K562 (cell line): ENCODE data around the gene RPS2. TPM values are rescaled to one million over a fixed set of nuclear protein-coding genes. Genes with fewer than 3 reads are reported as not detected.

Experiments used
- BACH1 ChIP-seq: fragments of 200-800 bp; sonication (Bioruptor generic); IDR thresholded peaks from 2 replicates; pipeline ENCODE4 v1.6.1; 2016; ENCODE audit warnings: missing genetic modification characterization, missing compliant biosample characterization
- CBFA2T2 ChIP-seq: fragments of 450-650 bp; conservative IDR thresholded peaks from 2 replicates; pipeline ENCODE4 v1.6.1; 2017; ENCODE audit warnings: mild to moderate bottlenecking
- CREB1 ChIP-seq, 2 experiments: sonication (generic) in 1 of 2; formaldehyde crosslinking in 1 of 2; IDR thresholded peaks; 2 replicates each; pipeline versions ENCODE4 v1.6.1 to v1.8.0; 2012 to 2022; ENCODE audit warnings: inconsistent platforms in 1 of 2, mild to moderate bottlenecking in 1 of 2, missing genetic modification reagents in 1 of 2, moderate library complexity in 1 of 2
- DPF2 ChIP-seq: fragments of 450-650 bp; IDR thresholded peaks from 2 replicates; pipeline ENCODE4 v1.6.1; 2016
- FIP1L1 ChIP-seq: fragments of 200-400 bp; formaldehyde crosslinking; IDR thresholded peaks from 2 replicates; pipeline ENCODE4 v1.6.1; 2018; ENCODE audit warnings: mild to moderate bottlenecking, low read depth, low read length; ENCODE audit not compliant: poor library complexity, severe bottlenecking
- FOXJ3 ChIP-seq: sonication (generic); formaldehyde crosslinking; IDR thresholded peaks from 2 replicates; pipeline ENCODE4 v1.4.0; 2020; ENCODE audit warnings: mild to moderate bottlenecking, missing genetic modification reagents
- FOXM1 ChIP-seq, 2 experiments: fragments of 450-650 bp in 1 of 2; sonication (generic) in 1 of 2; formaldehyde crosslinking in 1 of 2; IDR thresholded peaks; 2 replicates each; pipeline versions ENCODE4 v1.6.1 to v1.9.0; 2017 to 2022; ENCODE audit warnings: low read depth in 2 of 2, mild to moderate bottlenecking in 2 of 2, missing genetic modification reagents in 1 of 2, moderate library complexity in 1 of 2
- HCFC1 ChIP-seq: IDR thresholded peaks from 2 replicates; pipeline ENCODE4 v1.6.1; 2012; ENCODE audit warnings: low read depth, low read length, improper control_type of control experiment
- HOXB6 ChIP-seq: fragments of 250-450 bp; sonication (Bioruptor Pico); IDR thresholded peaks from 2 replicates; pipeline ENCODE4 v1.5.1; 2022; ENCODE audit warnings: mild to moderate bottlenecking, borderline replicate concordance
- KDM1A ChIP-seq, 2 experiments: fragments of 450-650 bp; IDR thresholded peaks; 2 replicates each; pipeline ENCODE4 v1.6.1; 2016; ENCODE audit warnings: mild to moderate bottlenecking in 2 of 2
- NEUROD1 ChIP-seq: fragments of 150-350 bp; IDR thresholded peaks from 2 replicates; pipeline ENCODE4 v1.6.1; 2014; ENCODE audit warnings: borderline replicate concordance, low read length, low read depth; ENCODE audit not compliant: partially characterized antibody
- OTX1 ChIP-seq: fragments of 450-650 bp; formaldehyde crosslinking; IDR thresholded peaks from 2 replicates; pipeline ENCODE4 v1.4.0; 2022; ENCODE audit warnings: mild to moderate bottlenecking
- PHB ChIP-seq: fragments of 250-450 bp; sonication (Bioruptor Pico); IDR thresholded peaks from 2 replicates; pipeline ENCODE4 v1.5.0; 2021
- SAFB ChIP-seq: fragments of 200-400 bp; formaldehyde crosslinking; IDR thresholded peaks from 2 replicates; pipeline ENCODE4 v1.6.1; 2017; ENCODE audit warnings: low read depth, low read length, borderline replicate concordance
- SIN3A ChIP-seq, 2 experiments: fragments of 150-350 bp in 1 of 2; IDR thresholded peaks; 2 replicates each; pipeline ENCODE4 v1.6.1; 2011 to 2016; ENCODE audit warnings: borderline replicate concordance in 2 of 2, low read depth in 2 of 2, low read length in 2 of 2, mild to moderate bottlenecking in 2 of 2, moderate library complexity in 2 of 2; ENCODE audit not compliant: control insufficient read depth in 1 of 2
- TFE3 ChIP-seq: fragments of 450-650 bp; formaldehyde crosslinking; IDR thresholded peaks from 2 replicates; pipeline ENCODE4 v1.4.0; 2020; ENCODE audit warnings: mild to moderate bottlenecking, mixed read lengths
- THRAP3 ChIP-seq: fragments of 450-650 bp; IDR thresholded peaks from 2 replicates; pipeline ENCODE4 v1.6.1; 2016; ENCODE audit warnings: mild to moderate bottlenecking, inconsistent platforms, borderline replicate concordance
- USF2 ChIP-seq: sonication (generic); formaldehyde crosslinking; IDR thresholded peaks from 2 replicates; pipeline ENCODE4 v1.5.0; 2020; ENCODE audit warnings: missing genetic modification reagents
- YY1 ChIP-seq, 3 experiments: IDR thresholded peaks; 2 replicates each; pipeline ENCODE4 v1.6.1; 2011; ENCODE audit warnings: low read length in 2 of 3, mild to moderate bottlenecking in 2 of 3, moderate library complexity in 2 of 3, borderline replicate concordance in 1 of 3, control low read depth in 1 of 3, low read depth in 1 of 3; ENCODE audit not compliant: insufficient read depth in 3 of 3, insufficient replicate concordance in 2 of 3, control insufficient read depth in 1 of 3, insufficient read length in 1 of 3; ENCODE audit errors: extremely low read depth in 1 of 3
- ZNF121 ChIP-seq: sonication (generic); formaldehyde crosslinking; conservative IDR thresholded peaks from 2 replicates; pipeline ENCODE4 v1.8.0; 2022; ENCODE audit warnings: missing genetic modification reagents
- ZNF324 ChIP-seq: fragments of 250-450 bp; sonication (Bioruptor Pico); IDR thresholded peaks from 2 replicates; pipeline ENCODE4 v1.4.0; 2020; ENCODE audit warnings: mild to moderate bottlenecking
- ZNF583 ChIP-seq: fragments of 250-450 bp; sonication (Bioruptor Pico); IDR thresholded peaks from 2 replicates; pipeline ENCODE4 v1.4.0; 2020
- polyA plus RNA-seq, 8 experiments: library from polyadenylated mRNA; depleted of rRNA in 4 of 8; stranded (reverse) in 5 of 8; unstranded in 3 of 8; fragments of >200 nt; fragmentation: Nextera tagmentation in 2 of 8; fragmentation: Illumina TruSeq in 1 of 8; extraction: Ambion mirVana in 2 of 8; extraction: Trizol in 1 of 8; gene quantifications; 2 replicates each; pipeline versions ENCODE4 v1.2.1 to v1.2.3, GENCODE V29; 2011 to 2014; ENCODE audit warnings: inconsistent platforms in 1 of 8, missing spikeins in 1 of 8
- total RNA-seq, 7 experiments: library from RNA; depleted of rRNA in 6 of 7; stranded (reverse); fragments of >200 nt in 6 of 7; fragmentation: Illumina TruSeq in 2 of 7; extraction: Trizol in 2 of 7; gene quantifications; 2 replicates each; pipeline versions ENCODE4 v1.2.1 to v1.2.3, GENCODE V29; 2011 to 2021; ENCODE audit warnings: low replicate concordance in 1 of 7
- TF ChIP-seq, protein P1 (sequence below): fragments of 250-450 bp; sonication (Bioruptor Pico); IDR thresholded peaks from 2 replicates; pipeline ENCODE4 v1.8.0; 2021; ENCODE audit warnings: moderate library complexity, mild to moderate bottlenecking, inconsistent platforms

RPS2 gene
- total and polyA plus RNA-seq, 9 of the 15 experiments (the other 6 are each of a cell fraction or from before 2014, with no cell fraction given), result 834 to 4,794 (median 3,793) TPM

GRCh38 chr16:1964506-1965395 is at the start of gene RPS2 (continued):
- TF ChIP-seq FOXM1 (IDR thresholded peaks at IDR 0.05; ENCODE audit: low read depth) (no peak; the same call in 1 of the 2 replicates), FOXM1 (CRISPR knock-in tag; IDR thresholded peaks at IDR 0.05; ENCODE audit: low read depth) (no peak; the same call in 1 of the 2 replicates), YY1 (IDR thresholded peaks at IDR 0.05; ENCODE audit: borderline replicate concordance in 1 of 3, control insufficient read depth in 1 of 3, extremely low read depth in 1 of 3, insufficient read depth in 3 of 3, insufficient read length in 1 of 3, insufficient replicate concordance in 2 of 3, low read depth in 1 of 3, low read length in 2 of 3) (peak in 2 of 3 experiments; percentile 58 to 80), FOXJ3 (no peak), FIP1L1 (peak; percentile 96), BACH1 (tag) (no peak), PHB (peak; percentile 77; the same call in 1 of the 2 replicates), ZNF324 (no peak), SAFB (peak; percentile 85), SIN3A (IDR thresholded peaks at IDR 0.05; ENCODE audit: borderline replicate concordance in 2 of 2, control insufficient read depth in 1 of 2, low read depth in 2 of 2, low read length in 2 of 2) (peak; percentile 59 to 88; a peak in 3 of 4 replicates), ZNF121 (no peak), TFE3 (CRISPR knock-in tag) (no peak), CBFA2T2 (no peak), HOXB6 (CRISPR knock-in tag) (no peak), KDM1A (IDR thresholded peaks at IDR 0.05) (no peak), THRAP3 (no peak), ZNF583 (no peak), CREB1 (IDR thresholded peaks at IDR 0.05) (peak; percentile 92), CREB1 (CRISPR knock-in tag; IDR thresholded peaks at IDR 0.05) (peak; percentile 96), DPF2 (no peak), OTX1 (0 out of 2 replicates have a peak, but pooled peaks have one; percentile 49), NEUROD1 (peak; percentile 75), HCFC1 (peak; percentile 82), USF2 (CRISPR knock-in tag) (no peak)
- TF ChIP-seq, protein P1, sequence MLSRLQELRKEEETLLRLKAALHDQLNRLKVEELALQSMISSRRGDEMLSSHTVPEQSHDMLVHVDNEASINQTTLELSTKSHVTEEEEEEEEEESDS (CRISPR knock-in tag), result no peak
